CD4-positive, alpha-beta memory T cell (primary cell): ENCODE results near the gene ALG6. TPM values are rescaled to one million over a fixed set of nuclear protein-coding genes. Genes with fewer than 3 reads are reported as not detected.

ENCODE experiments used
- CTCF ChIA-PET: fragments of 350-600 bp; sonication (Branson Sonifier 250); formaldehyde crosslinking; loops from one replicate; lab custom pipeline; 2021; ENCODE audit warnings: inconsistent platforms; ENCODE audit not compliant: partially characterized antibody; lab: Charles Lee
- POLR2A ChIA-PET: fragments of 350-600 bp; sonication (Branson Sonifier 250); formaldehyde crosslinking; loops from one replicate; lab custom pipeline; 2021; ENCODE audit not compliant: partially characterized antibody; lab: Charles Lee
- DNase-seq, 5 donors: peaks; one replicate each; pipeline versions ENCODE4 v3.0.0 to v3.0.0-alpha.2; 2020 to 2022; ENCODE audit warnings: mixed read lengths in 1 of 5
- H3K27ac ChIP-seq: one replicate; pipeline ENCODE4 v1.7.0; 2013; ENCODE audit warnings: low read depth, low read length
- H3K27me3 ChIP-seq: 2 replicates; pipeline ENCODE4 v1.7.0; 2013; ENCODE audit warnings: mild to moderate bottlenecking, low read length, moderate library complexity; ENCODE audit not compliant: insufficient read depth
- H3K36me3 ChIP-seq: 2 replicates; pipeline ENCODE4 v1.7.0; 2013; ENCODE audit warnings: mild to moderate bottlenecking, low read length, moderate library complexity; ENCODE audit not compliant: insufficient read depth
- H3K4me1 ChIP-seq: 2 replicates; pipeline ENCODE4 v1.7.0; 2013; ENCODE audit warnings: mild to moderate bottlenecking, low read length, moderate library complexity; ENCODE audit not compliant: insufficient read depth
- H3K4me3 ChIP-seq, 2 donors: one replicate each; pipeline ENCODE4 v1.7.0; 2013; ENCODE audit warnings: low read length in 2 of 2, mild to moderate bottlenecking in 1 of 2
- H3K9me3 ChIP-seq, 2 donors: one replicate each; pipeline ENCODE4 v1.7.0; 2013; ENCODE audit warnings: low read length in 2 of 2, control low read depth in 1 of 2; ENCODE audit not compliant: control insufficient read depth in 1 of 2
- H3K27ac Mint-ChIP-seq, 7 donors: one replicate each; pipeline ENCODE4 v1.8.0; 2020 to 2021; ENCODE audit warnings: mixed read lengths in 7 of 7, mild to moderate bottlenecking in 6 of 7, inconsistent platforms in 3 of 7, moderate library complexity in 3 of 7
- H3K27me3 Mint-ChIP-seq, 2 donors: one replicate each; pipeline ENCODE4 v1.8.0; 2020 to 2021; ENCODE audit warnings: mixed read lengths in 2 of 2
- H3K36me3 Mint-ChIP-seq, 2 donors: one replicate each; pipeline ENCODE4 v1.8.0; 2020 to 2021; ENCODE audit warnings: mixed read lengths in 2 of 2, inconsistent platforms in 1 of 2, mild to moderate bottlenecking in 1 of 2
- H3K4me1 Mint-ChIP-seq, 4 donors: one replicate each; pipeline ENCODE4 v1.8.0; 2020 to 2021; ENCODE audit warnings: mixed read lengths in 4 of 4, mild to moderate bottlenecking in 1 of 4
- H3K4me3 Mint-ChIP-seq, 8 donors: one replicate each; pipeline ENCODE4 v1.8.0; 2020 to 2021; ENCODE audit warnings: mixed read lengths in 8 of 8, mild to moderate bottlenecking in 7 of 8, moderate library complexity in 6 of 8, inconsistent platforms in 3 of 8
- H3K9me3 Mint-ChIP-seq, 8 donors: one replicate each; pipeline ENCODE4 v1.8.0; 2020 to 2021; ENCODE audit warnings: mixed read lengths in 8 of 8, mild to moderate bottlenecking in 5 of 8, inconsistent platforms in 3 of 8, moderate library complexity in 1 of 8
- intact Hi-C: fragments of 100-400 bp; cut with micrococcal nuclease; formaldehyde crosslinking; loops from one replicate; pipeline ENCODE4 v1.15.1; 2023
- polyA plus RNA-seq, 2 donors: library from polyadenylated mRNA; unstranded; fragments of 300-500 nt; fragmentation: Illumina TruSeq; gene quantifications; one replicate each; pipeline ENCODE4 v1.2.3, GENCODE V29; 2021
- total RNA-seq, 2 experiments: library from RNA; stranded (reverse); gene quantifications; one replicate each; pipeline ENCODE4 v1.2.3, GENCODE V29; 2021

ALG6 gene
- 10 to 100 TPM; 27.6 to 28.4 TPM for total RNA-seq
- 10 to 100 TPM; 21.9 to 22.0 TPM for polyA plus RNA-seq

GRCh38 chr1:63367215-63368103 is at the start of gene ALG6:
Gene ALG6 (plus strand): TSS chr1:63367627. CDS start chr1:63370978, 3,351 bp downstream.
- POLR2A ChIA-PET, result interaction anchor here (0.8 to 1.2 kb wide), 5 partner anchors 11 to 932 kb away, joined by 3 read pairs; partner anchors contain the start of genes PGM1 and USP1
- H3K36me3 Mint-ChIP-seq, result peaks cover 18 to 26% of the 10 kb centered on the region in 2 donors
- H3K27ac Mint-ChIP-seq, result peak within 1 kb of the TSS; percentile 67 to 92 (median 89)
- CTCF ChIA-PET, result no interaction called here
- H3K4me1 Mint-ChIP-seq, result peaks cover 21 to 36% (median 29%) of the 10 kb centered on the region in 4 donors
- DNase-seq, result peak; percentile 79 to 92 (median 86)
- no peaks in the 10 kb centered on the region for H3K36me3 ChIP-seq
- peak within 1 kb of the TSS; percentile 67 to 80 for H3K4me3 ChIP-seq
- no peaks in the 10 kb centered on the region for H3K9me3 ChIP-seq
- H3K9me3 Mint-ChIP-seq, result no peaks in the 10 kb centered on the region
- H3K4me1 ChIP-seq, result peaks cover 21% of the 10 kb centered on the region
- H3K4me3 Mint-ChIP-seq, result peak within 1 kb of the TSS; percentile 93 to 98 (median 94)
- H3K27ac ChIP-seq, result peak within 1 kb of the TSS; percentile 59
- intact Hi-C loops, result loop anchor here (1.0 to 2.0 kb wide), 4 partner anchors 39 to 931 kb away; partner anchors contain the start of genes EFCAB7, ITGB3BP, PGM1 and USP1
- H3K27me3 ChIP-seq, result no peaks in the 10 kb centered on the region
- peaks cover 0 to 7% of the 10 kb centered on the region in 2 donors for H3K27me3 Mint-ChIP-seq

GRCh38 chr1:63317817-63318152 is 49.6 kb upstream of the ALG6 start:
- Histone ChIP-seq H3K9me3 (peaks cover 0 to 7% of the 10 kb centered on the region in 2 donors), H3K27me3 (peaks cover 62% of the 10 kb centered on the region), H3K27ac (no peak overlapping the region), H3K4me3 (peak overlapping the region in 1 of 2 donors; percentile 32), H3K4me1 (peaks cover 25% of the 10 kb centered on the region), H3K36me3 (no peaks in the 10 kb centered on the region)
- intact Hi-C loops, result loop anchor here (1.0 to 5.0 kb wide), 3 partner anchors 124 to 275 kb away; partner anchors contain the start of genes EFCAB7, ITGB3BP and PGM1
- Mint-ChIP-seq H3K36me3 (peaks cover 10 to 18% of the 10 kb centered on the region in 2 donors), H3K9me3 (peaks cover 3 to 46% (median 35%) of the 10 kb centered on the region in 8 donors), H3K27me3 (peaks cover 62 to 63% of the 10 kb centered on the region in 2 donors), H3K27ac (peak overlapping the region in 2 of 7 donors; percentile 75 to 91), H3K4me3 (peak overlapping the region; percentile 45 to 82 (median 66)), H3K4me1 (peaks cover 12 to 46% (median 27%) of the 10 kb centered on the region in 4 donors)
- ChIA-PET POLR2A (no interaction called here), CTCF (no interaction called here)
- peak in 2 of 5 donors; percentile 10 to 17 for DNase-seq

GRCh38 chr1:63318201-63318979 is 49.0 kb upstream of the ALG6 start:
- H3K9me3 Mint-ChIP-seq, result peaks cover 3 to 47% (median 35%) of the 10 kb centered on the region in 8 donors
- intact Hi-C loops, result loop anchor here (5.0 kb wide), 2 partner anchors 204 to 274 kb away; partner anchors contain the start of genes EFCAB7, ITGB3BP and PGM1
- POLR2A ChIA-PET, result interaction anchor here (1.8 kb wide), 1 partner anchor 10 kb away, joined by 8 read pairs; no protein-coding TSS in a partner anchor
- peaks cover 10 to 18% of the 10 kb centered on the region in 2 donors for H3K36me3 Mint-ChIP-seq
- peaks cover 25% of the 10 kb centered on the region for H3K4me1 ChIP-seq
- DNase-seq, result no peak
- no peak overlapping the region for H3K27ac ChIP-seq
- peak overlapping the region in 5 of 7 donors; percentile 53 to 94 (median 83) for H3K27ac Mint-ChIP-seq
- H3K4me3 Mint-ChIP-seq, result peak overlapping the region in 7 of 8 donors; percentile 30 to 82 (median 63)
- no peak overlapping the region for H3K4me3 ChIP-seq
- H3K4me1 Mint-ChIP-seq, result peaks cover 13 to 46% (median 28%) of the 10 kb centered on the region in 4 donors
- no peaks in the 10 kb centered on the region for H3K36me3 ChIP-seq
- peaks cover 63 to 64% of the 10 kb centered on the region in 2 donors for H3K27me3 Mint-ChIP-seq
- H3K27me3 ChIP-seq, result peaks cover 62% of the 10 kb centered on the region
- CTCF ChIA-PET, result no interaction called here
- H3K9me3 ChIP-seq, result peaks cover 0 to 7% of the 10 kb centered on the region in 2 donors

GRCh38 chr1:63319046-63320021 is 48.1 kb upstream of the ALG6 start:
- POLR2A ChIA-PET, result interaction anchor here (0.9 to 1.8 kb wide), 2 partner anchors 9 to 11 kb away, joined by 3 to 8 read pairs; no protein-coding TSS in a partner anchor

GRCh38 chr1:63320022-63320721 is 47.3 kb upstream of the ALG6 start:
- DNase-seq, result peak in 2 of 5 donors; percentile 17 to 28
- Histone ChIP-seq H3K9me3 (peaks cover 0 to 7% of the 10 kb centered on the region in 2 donors), H3K36me3 (no peaks in the 10 kb centered on the region), H3K4me3 (no peak overlapping the region), H3K4me1 (peaks cover 25% of the 10 kb centered on the region), H3K27ac (no peak overlapping the region), H3K27me3 (peaks cover 73% of the 10 kb centered on the region)
- H3K27ac Mint-ChIP-seq, result peak overlapping the region in 5 of 7 donors; percentile 4 to 91 (median 78)
- H3K9me3 Mint-ChIP-seq, result peaks cover 3 to 53% (median 40%) of the 10 kb centered on the region in 8 donors
- intact Hi-C loops, result no loop called here
- peaks cover 16 to 51% (median 33%) of the 10 kb centered on the region in 4 donors for H3K4me1 Mint-ChIP-seq
- peaks cover 10 to 22% of the 10 kb centered on the region in 2 donors for H3K36me3 Mint-ChIP-seq
- peaks cover 54 to 59% of the 10 kb centered on the region in 2 donors for H3K27me3 Mint-ChIP-seq
- ChIA-PET POLR2A (interaction anchor here (0.9 to 1.8 kb wide), 2 partner anchors 8 to 10 kb away, joined by 3 to 8 read pairs; no protein-coding TSS in a partner anchor), CTCF (no interaction called here)
- peak overlapping the region in 7 of 8 donors; percentile 16 to 60 (median 38) for H3K4me3 Mint-ChIP-seq

More at GRCh38 chr1:63319046-63320021, 48.1 kb upstream of the ALG6 start:
- H3K4me1 Mint-ChIP-seq, result peaks cover 14 to 47% (median 30%) of the 10 kb centered on the region in 4 donors
- intact Hi-C loops, result loop anchor here (5.0 kb wide), 2 partner anchors 203 to 273 kb away; partner anchors contain the start of genes EFCAB7, ITGB3BP and PGM1
- DNase-seq, result peak in 2 of 5 donors; percentile 20 to 30
- CTCF ChIA-PET, result no interaction called here
- no peak overlapping the region for H3K27ac ChIP-seq
- H3K36me3 ChIP-seq, result no peaks in the 10 kb centered on the region
- H3K4me1 ChIP-seq, result peaks cover 25% of the 10 kb centered on the region
- peaks cover 65% of the 10 kb centered on the region for H3K27me3 ChIP-seq
- peak overlapping the region; percentile 0 to 64 (median 56) for H3K4me3 Mint-ChIP-seq
- H3K27me3 Mint-ChIP-seq, result peaks cover 60 to 61% of the 10 kb centered on the region in 2 donors
- H3K9me3 ChIP-seq, result peaks cover 0 to 7% of the 10 kb centered on the region in 2 donors
- peaks cover 3 to 49% (median 36%) of the 10 kb centered on the region in 8 donors for H3K9me3 Mint-ChIP-seq
- H3K27ac Mint-ChIP-seq, result peak overlapping the region in 6 of 7 donors; percentile 16 to 94 (median 82)
- no peak overlapping the region for H3K4me3 ChIP-seq
- peaks cover 10 to 20% of the 10 kb centered on the region in 2 donors for H3K36me3 Mint-ChIP-seq
